EL (cell line): ENCODE measurements around the gene CRPPA.
"Not testable (repeated sequence)": the region's sequence is repeated elsewhere in the genome, so short reads cannot be mapped to it uniquely, and the experiment has no call there.

Source experiments
- DNase-seq: peaks from one replicate; pipeline ENCODE4 v3.0.0-alpha.2; 2016

Gene CRPPA

GRCh38 chr7:16396766-16397500 lies 24.4 kb downstream of the CRPPA start:
- DNase-seq = no peak

GRCh38 chr7:16395121-16395520 lies 26.2 kb downstream of the CRPPA start:
- DNase-seq = no peak

GRCh38 chr7:16393862-16394422 lies 27.4 kb downstream of the CRPPA start:
- no peak for DNase-seq

- no peak for DNase-seq
Measured at GRCh38 chr7:16392990-16393523, 28.3 kb downstream of the CRPPA start.

GRCh38 chr7:16383786-16384185 lies 37.6 kb downstream of the CRPPA start:
- DNase-seq = not testable (repeated sequence)

- DNase-seq = not testable (repeated sequence)
Measured at GRCh38 chr7:16383103-16383502, 38.2 kb downstream of the CRPPA start.
